Neuronal stem cell (in vitro differentiated cells): Measurements from ENCODE around the gene NECAB2.

ENCODE experiments used
- DNase-seq: peaks from one replicate; pipeline ENCODE4 v3.0.0-alpha.2; 2013; ENCODE audit warnings: low spot score
- H2AFZ ChIP-seq: one replicate; pipeline ENCODE4 v1.6.1; 2013; ENCODE audit warnings: mild to moderate bottlenecking, low read length, inconsistent platforms
- H2AK5ac ChIP-seq: 2 replicates; pipeline ENCODE4 v1.6.1; 2013; ENCODE audit warnings: low read depth, mild to moderate bottlenecking, inconsistent platforms, low read length, moderate library complexity, mixed read lengths
- H2BK120ac ChIP-seq: 2 replicates; pipeline ENCODE4 v1.6.1; 2013; ENCODE audit warnings: low read depth, mild to moderate bottlenecking, inconsistent platforms, low read length, moderate library complexity, mixed read lengths
- H2BK12ac ChIP-seq: one replicate; pipeline ENCODE4 v1.6.1; 2013; ENCODE audit warnings: low read length, inconsistent platforms
- H2BK15ac ChIP-seq: 2 replicates; pipeline ENCODE4 v1.6.1; 2013; ENCODE audit warnings: mild to moderate bottlenecking, low read length, inconsistent platforms, mixed read lengths
- H2BK5ac ChIP-seq: one replicate; pipeline ENCODE4 v1.6.1; 2013; ENCODE audit warnings: inconsistent platforms, mild to moderate bottlenecking, low read length, moderate library complexity
- H3K14ac ChIP-seq: one replicate; pipeline ENCODE4 v1.6.1; 2013; ENCODE audit warnings: low read length, inconsistent platforms
- H3K18ac ChIP-seq: 2 replicates; pipeline ENCODE4 v1.6.1; 2013; ENCODE audit warnings: low read length, inconsistent platforms
- H3K23ac ChIP-seq: 2 replicates; pipeline ENCODE4 v1.6.1; 2013; ENCODE audit warnings: low read depth, mild to moderate bottlenecking, mixed read lengths, low read length, inconsistent platforms; ENCODE audit not compliant: poor library complexity
- H3K27ac ChIP-seq: replicated peaks from 3 replicates; pipeline ENCODE4 v1.5.1; 2013; ENCODE audit warnings: low read length, inconsistent platforms
- H3K27me3 ChIP-seq, 3 experiments: 2 replicates each; pipeline ENCODE4 v1.6.1; 2013; ENCODE audit warnings: low read length in 3 of 3, mild to moderate bottlenecking in 2 of 3, inconsistent platforms in 1 of 3, low read depth in 1 of 3, mixed read lengths in 1 of 3, moderate library complexity in 1 of 3; ENCODE audit not compliant: control insufficient read depth in 3 of 3, insufficient read depth in 3 of 3
- H3K36me3 ChIP-seq, 2 donors: replicated peaks in 1 of 2; 2 replicates each; pipeline ENCODE4 v1.6.1; 2013; ENCODE audit warnings: low read length in 2 of 2; ENCODE audit not compliant: control insufficient read depth in 2 of 2, insufficient read depth in 2 of 2
- H3K4ac ChIP-seq: 2 replicates; pipeline ENCODE4 v1.6.1; 2013; ENCODE audit warnings: inconsistent platforms, mild to moderate bottlenecking, low read length, moderate library complexity
- H3K4me1 ChIP-seq, 2 donors: 1 replicate in 1 of 2; 2 replicates in 1 of 2; pipeline ENCODE4 v1.6.1; 2013; ENCODE audit warnings: low read length in 2 of 2, low read depth in 1 of 2; ENCODE audit not compliant: control insufficient read depth in 2 of 2, insufficient read depth in 1 of 2
- H3K4me2 ChIP-seq: one replicate; pipeline ENCODE4 v1.6.1; 2013; ENCODE audit warnings: mild to moderate bottlenecking, low read length, inconsistent platforms; ENCODE audit not compliant: insufficient read depth, poor library complexity, severe bottlenecking
- H3K4me3 ChIP-seq, 2 donors: 2 replicates each; pipeline ENCODE4 v1.5.1; 2013; ENCODE audit warnings: low read length in 2 of 2, mild to moderate bottlenecking in 2 of 2, inconsistent platforms in 1 of 2, moderate library complexity in 1 of 2
- H3K79me1 ChIP-seq: one replicate; pipeline ENCODE4 v1.6.1; 2013; ENCODE audit warnings: low read depth, mild to moderate bottlenecking, inconsistent platforms, low read length, moderate library complexity
- H3K9ac ChIP-seq: one replicate; pipeline ENCODE4 v1.6.1; 2013; ENCODE audit warnings: mild to moderate bottlenecking, low read depth, low read length, inconsistent platforms; ENCODE audit not compliant: poor library complexity
- H3K9me3 ChIP-seq, 2 donors: replicated peaks in 1 of 2; 2 replicates each; pipeline versions ENCODE3 to v1.6.1; 2013; ENCODE audit warnings: low read length in 2 of 2, mild to moderate bottlenecking in 2 of 2, inconsistent platforms in 1 of 2, low read depth in 1 of 2, mixed read lengths in 1 of 2, moderate library complexity in 1 of 2; ENCODE audit not compliant: control insufficient read depth in 2 of 2, insufficient read depth in 1 of 2
- H4K8ac ChIP-seq: one replicate; pipeline ENCODE4 v1.6.1; 2013; ENCODE audit warnings: low read depth, mild to moderate bottlenecking, inconsistent platforms, low read length, moderate library complexity
- H4K91ac ChIP-seq: one replicate; pipeline ENCODE4 v1.6.1; 2013; ENCODE audit warnings: low read length, low read depth, mild to moderate bottlenecking, inconsistent platforms; ENCODE audit not compliant: poor library complexity
- WGBS, 2 donors: extraction: QIAGEN DNeasy Blood & Tissue Kit; methylation state at CpG; one replicate each; pipeline ENCODE4 v1.1.7; 2013; ENCODE audit warnings: missing lambda C conversion rate in 2 of 2, mixed read lengths in 1 of 2; ENCODE audit not compliant: insufficient read length in 2 of 2, insufficient replicate concordance in 1 of 2; ENCODE audit errors: extremely low coverage in 2 of 2; 5-methylcytosine and 5-hydroxymethylcytosine counted together

NECAB2 gene

DNA sequence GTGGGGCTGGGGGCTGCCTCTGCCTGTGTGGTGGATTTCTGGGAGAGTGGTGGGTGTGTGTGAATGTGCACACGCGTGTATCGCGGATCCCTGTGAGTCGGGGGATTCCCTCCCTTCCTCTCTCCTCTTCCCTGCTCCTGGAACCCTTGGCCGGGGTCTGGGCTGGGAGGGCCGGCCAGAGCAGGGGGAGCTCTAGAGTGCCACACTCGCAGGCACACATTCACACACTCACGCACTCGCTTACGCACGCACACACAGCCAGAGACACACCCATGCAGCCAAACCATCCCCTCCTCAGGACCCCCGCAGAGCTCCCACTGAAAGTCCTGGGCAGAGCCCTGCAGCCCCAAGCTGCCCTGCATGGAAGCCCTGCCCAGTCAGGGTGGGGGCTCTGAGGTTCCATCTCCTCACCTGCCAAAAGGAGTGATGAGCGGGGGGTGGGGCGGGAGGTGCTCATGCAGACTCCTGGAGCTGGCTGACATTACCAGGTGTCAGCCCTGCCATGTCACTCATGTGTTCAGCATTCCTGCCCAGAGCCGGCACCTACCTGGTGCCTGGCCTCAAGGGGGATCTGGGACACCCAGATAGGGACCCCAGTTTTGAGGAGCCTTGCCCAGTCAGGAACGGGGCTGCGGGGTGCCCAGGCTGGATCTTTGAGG, 1.9 kb downstream of the NECAB2 start:
- Histone ChIP-seq H3K23ac (peak overlapping the region; percentile 44), H4K91ac (no peak overlapping the region), H2BK12ac (no peak overlapping the region), H2BK120ac (no peak overlapping the region), H3K4me1 (peaks cover 8 to 10% of the 10 kb centered on the region in 2 donors), H3K18ac (peak overlapping the region; percentile 31), H3K27ac (no peak overlapping the region), H4K8ac (no peak overlapping the region), H3K9ac (peak overlapping the region; percentile 75), H3K79me1 (peaks cover 2% of the 10 kb centered on the region), H2BK5ac (no peak overlapping the region), H3K27me3 (peaks cover 0 to 2% (median 0%) of the 10 kb centered on the region in 3 experiments), H3K36me3 (no peaks in the 10 kb centered on the region), H3K4me3 (peak overlapping the region in 1 of 2 donors; percentile 53), H3K4ac (no peak overlapping the region), H2BK15ac (no peak overlapping the region), H3K14ac (no peak overlapping the region), H2AFZ (peak overlapping the region; percentile 39), H3K9me3 (no peaks in the 10 kb centered on the region), H3K4me2 (peak overlapping the region; percentile 97), H2AK5ac (peak overlapping the region; percentile 95)
- no peak for DNase-seq
- no CpG with 5 or more reads among the region's 18 CpGs for WGBS, 2 donors

DNA sequence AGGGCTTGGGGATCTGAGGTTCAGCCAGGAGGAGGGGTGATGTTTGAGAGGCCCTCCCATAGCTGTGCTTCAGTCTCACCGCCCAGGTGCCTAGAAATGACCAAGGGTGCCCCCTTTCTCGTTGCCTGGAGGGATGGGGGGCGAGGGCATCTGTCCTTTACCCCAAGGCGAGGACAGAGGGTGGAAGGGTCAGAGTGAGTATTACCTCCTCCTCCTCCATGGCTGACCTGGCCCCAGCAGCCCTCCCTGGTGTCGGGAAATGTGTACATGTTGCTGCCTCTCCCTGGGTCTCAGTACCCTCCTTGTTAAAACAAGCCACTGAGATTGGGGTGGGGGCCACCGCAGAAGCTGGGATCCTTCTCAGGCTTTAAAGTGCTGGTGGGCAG, 2.4 kb downstream of the NECAB2 start:
- Histone ChIP-seq H3K4me2 (no peak overlapping the region), H3K4me1 (peaks cover 8 to 10% of the 10 kb centered on the region in 2 donors), H3K23ac (peak overlapping the region; percentile 44), H3K9ac (no peak overlapping the region), H4K8ac (no peak overlapping the region), H3K27ac (no peak overlapping the region), H2BK120ac (no peak overlapping the region), H2AK5ac (peak overlapping the region; percentile 95), H4K91ac (no peak overlapping the region), H3K36me3 (no peaks in the 10 kb centered on the region), H3K9me3 (no peaks in the 10 kb centered on the region), H3K27me3 (peaks cover 0 to 2% (median 0%) of the 10 kb centered on the region in 3 experiments), H3K14ac (no peak overlapping the region), H2BK5ac (no peak overlapping the region), H3K4me3 (no peak overlapping the region), H3K4ac (no peak overlapping the region), H2BK12ac (no peak overlapping the region), H2BK15ac (no peak overlapping the region), H3K79me1 (peaks cover 2% of the 10 kb centered on the region), H2AFZ (no peak overlapping the region), H3K18ac (peak overlapping the region; percentile 81)
- no CpG with 5 or more reads among the region's 6 CpGs for WGBS, 2 donors
- DNase-seq = no peak

DNA sequence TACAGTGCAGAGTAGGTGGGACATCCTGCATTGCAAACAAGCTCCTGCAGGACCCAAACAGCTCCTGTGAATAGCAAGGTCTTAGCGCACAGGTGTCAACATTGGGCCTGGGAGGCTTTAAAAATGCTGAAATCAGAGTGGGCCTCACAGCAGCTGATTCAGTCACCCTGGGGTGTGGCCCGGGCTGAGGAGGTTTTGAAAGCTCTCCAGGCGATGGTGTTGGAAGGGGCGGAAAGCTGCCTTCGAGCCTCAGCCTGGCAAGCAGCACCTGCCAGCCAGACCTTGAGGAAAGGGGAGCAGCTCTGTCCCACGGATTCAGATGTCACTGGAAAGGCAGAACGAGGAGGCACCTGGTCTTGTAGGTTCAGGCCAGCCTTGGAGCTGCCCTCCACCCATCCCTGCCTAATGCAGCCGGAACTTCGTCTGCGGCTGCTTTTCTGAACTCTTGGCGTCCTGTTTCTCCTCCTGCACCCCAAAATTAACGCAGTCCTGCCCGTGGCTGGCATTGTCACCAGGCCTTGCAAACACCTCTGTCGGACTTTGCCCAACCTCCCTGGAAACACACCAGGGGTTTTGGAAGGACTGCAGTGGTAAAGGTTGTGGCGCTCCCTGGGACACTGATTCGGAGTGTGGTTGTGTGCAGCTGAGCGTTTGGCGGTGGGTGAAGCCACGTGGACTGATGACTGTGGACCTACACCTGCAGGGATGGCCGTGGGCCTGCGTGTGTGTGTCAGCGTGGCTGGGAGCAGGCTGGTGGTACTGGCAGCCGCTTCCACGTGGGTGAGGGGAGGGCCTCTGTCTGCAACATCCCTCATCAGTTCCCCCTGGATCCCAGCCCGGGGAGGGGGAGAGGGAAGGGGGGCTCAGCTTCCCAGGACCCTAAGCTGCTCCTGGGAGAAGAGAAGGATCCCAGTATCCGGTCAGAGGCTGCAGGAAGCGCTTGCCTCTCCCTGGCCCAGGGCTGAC, 3.4 kb downstream of the NECAB2 start:
- WGBS, 2 donors = no CpG with 5 or more reads among the region's 27 CpGs
- Histone ChIP-seq H3K4me2 (no peak overlapping the region), H2BK120ac (no peak overlapping the region)

More for the DNA sequence above, 3.4 kb downstream of the NECAB2 start:
- peak overlapping the region; percentile 67 for H3K18ac ChIP-seq
- no peak overlapping the region for H3K4ac ChIP-seq
- no peak for DNase-seq
- H4K8ac ChIP-seq = no peak overlapping the region
- H3K23ac ChIP-seq = peak overlapping the region; percentile 87
- H2AK5ac ChIP-seq = peak overlapping the region; percentile 53
- no peak overlapping the region for H2AFZ ChIP-seq
- peaks cover 2% of the 10 kb centered on the region for H3K79me1 ChIP-seq
- no peaks in the 10 kb centered on the region for H3K36me3 ChIP-seq
- H4K91ac ChIP-seq = no peak overlapping the region
- H3K27ac ChIP-seq = peak overlapping the region; percentile 21
- no peaks in the 10 kb centered on the region for H3K9me3 ChIP-seq
- H3K9ac ChIP-seq = peak overlapping the region; percentile 66
- peak overlapping the region; percentile 79 for H3K14ac ChIP-seq
- peak overlapping the region; percentile 5 for H2BK5ac ChIP-seq
- peak overlapping the region; percentile 93 for H2BK15ac ChIP-seq
- peak overlapping the region in 1 of 2 donors; percentile 41 for H3K4me3 ChIP-seq
- H3K4me1 ChIP-seq = peaks cover 8 to 10% of the 10 kb centered on the region in 2 donors
- peaks cover 0 to 2% (median 0%) of the 10 kb centered on the region in 3 experiments for H3K27me3 ChIP-seq
- H2BK12ac ChIP-seq = no peak overlapping the region
